ENCODE data around the gene CAMTA1.

- TF ChIP-seq POLR2A (IDR thresholded peaks at IDR 0.05; ENCODE audit: low read length): no peak
- TF ChIP-seq GATA1 (IDR thresholded peaks at IDR 0.05; ENCODE audit: low read depth, low read length): no peak
Observed at GRCh38 chr1:7438396-7438785, 653.1 kb downstream of the CAMTA1 start.

Data from erythroblast (primary cell).